Neuron (in vitro differentiated cells): Measurements from ENCODE around the gene ZNF785.
"Not testable (repeated sequence)": the region's sequence is repeated elsewhere in the genome, so short reads cannot be mapped to it uniquely, and the experiment has no call there.

Experiments used
- H2AFZ ChIP-seq: one replicate; pipeline ENCODE4 v1.6.1; 2013; ENCODE audit warnings: low read depth, mild to moderate bottlenecking, inconsistent platforms, low read length, moderate library complexity
- H3K27me3 ChIP-seq: one replicate; pipeline ENCODE4 v1.6.1; 2013; ENCODE audit warnings: low read length; ENCODE audit not compliant: insufficient read depth
- H3K36me3 ChIP-seq: one replicate; pipeline ENCODE4 v1.6.1; 2013; ENCODE audit warnings: low read length; ENCODE audit not compliant: insufficient read depth
- H3K4me1 ChIP-seq: one replicate; pipeline ENCODE4 v1.6.1; 2013; ENCODE audit warnings: low read length; ENCODE audit not compliant: insufficient read depth
- H3K4me3 ChIP-seq: 2 replicates; pipeline ENCODE4 v1.5.1; 2013; ENCODE audit warnings: mild to moderate bottlenecking, low read length, moderate library complexity
- H3K9me3 ChIP-seq: one replicate; pipeline ENCODE4 v1.6.1; 2013; ENCODE audit warnings: low read length

Gene ZNF785

GRCh38 chr16:30589582-30589981 lies 4.1 kb upstream of the ZNF785 start:
- not testable (repeated sequence) for H3K9me3 ChIP-seq, H2AFZ ChIP-seq, H3K4me3 ChIP-seq, H3K27me3 ChIP-seq, H3K36me3 ChIP-seq, H3K4me1 ChIP-seq

GRCh38 chr16:30588651-30589050 lies 3.2 kb upstream of the ZNF785 start:
- H3K4me3 ChIP-seq = no peak overlapping the region

GRCh38 chr16:30585022-30585399 lies 486 bp downstream of the ZNF785 start:
- Histone ChIP-seq H3K9me3 (no peaks in the 10 kb centered on the region), H2AFZ (peak overlapping the region; percentile 58), H3K4me1 (no peaks in the 10 kb centered on the region), H3K4me3 (peak overlapping the region; percentile 61), H3K27me3 (no peaks in the 10 kb centered on the region), H3K36me3 (peaks cover 16% of the 10 kb centered on the region)

More at GRCh38 chr16:30588651-30589050, 3.2 kb upstream of the ZNF785 start:
- H3K27me3 ChIP-seq = no peaks in the 10 kb centered on the region
- H3K4me1 ChIP-seq = no peaks in the 10 kb centered on the region
- no peak overlapping the region for H2AFZ ChIP-seq
- H3K9me3 ChIP-seq = no peaks in the 10 kb centered on the region
- H3K36me3 ChIP-seq = no peaks in the 10 kb centered on the region

GRCh38 chr16:30582611-30583340 lies 2.7 kb downstream of the ZNF785 start:
- Histone ChIP-seq H3K9me3 (no peaks in the 10 kb centered on the region), H3K4me1 (no peaks in the 10 kb centered on the region), H3K4me3 (no peak overlapping the region), H3K27me3 (no peaks in the 10 kb centered on the region), H2AFZ (no peak overlapping the region), H3K36me3 (peaks cover 16% of the 10 kb centered on the region)

- Histone ChIP-seq H3K4me3 (no peak overlapping the region), H3K9me3 (no peaks in the 10 kb centered on the region), H2AFZ (no peak overlapping the region), H3K27me3 (no peaks in the 10 kb centered on the region), H3K4me1 (no peaks in the 10 kb centered on the region), H3K36me3 (peaks cover 20% of the 10 kb centered on the region)
Measured at GRCh38 chr16:30581457-30581856, 4.0 kb downstream of the ZNF785 start.

GRCh38 chr16:30574678-30575077 lies 10.8 kb downstream of the ZNF785 start:
- no peaks in the 10 kb centered on the region for H3K9me3 ChIP-seq
- H3K27me3 ChIP-seq = no peaks in the 10 kb centered on the region
- no peak overlapping the region for H2AFZ ChIP-seq
- peaks cover 4% of the 10 kb centered on the region for H3K36me3 ChIP-seq
- H3K4me1 ChIP-seq = peaks cover 16% of the 10 kb centered on the region
- H3K4me3 ChIP-seq = no peak overlapping the region

- peaks cover 18% of the 10 kb centered on the region for H3K4me1 ChIP-seq
- H3K36me3 ChIP-seq = no peaks in the 10 kb centered on the region
- no peaks in the 10 kb centered on the region for H3K9me3 ChIP-seq
- H2AFZ ChIP-seq = peak within 1 kb of the TSS; percentile 87
- peak within 1 kb of the TSS; percentile 95 for H3K4me3 ChIP-seq
- no peaks in the 10 kb centered on the region for H3K27me3 ChIP-seq
Measured at GRCh38 chr16:30571445-30572322, 13.8 kb downstream of the ZNF785 start, which contains the start of gene ZNF688. ZNF688 (minus strand) TSS chr16:30571714; CDS start chr16:30571629, 85 bp downstream.

GRCh38 chr16:30570636-30571444 lies 14.7 kb downstream of the ZNF785 start:
- H2AFZ ChIP-seq = peak overlapping the region; percentile 87
- H3K36me3 ChIP-seq = no peaks in the 10 kb centered on the region
- no peaks in the 10 kb centered on the region for H3K27me3 ChIP-seq
- peaks cover 18% of the 10 kb centered on the region for H3K4me1 ChIP-seq
- H3K9me3 ChIP-seq = no peaks in the 10 kb centered on the region
- H3K4me3 ChIP-seq = peak overlapping the region; percentile 95

GRCh38 chr16:30569746-30570635 lies 15.5 kb downstream of the ZNF785 start:
- no peaks in the 10 kb centered on the region for H3K36me3 ChIP-seq
- H3K4me3 ChIP-seq = peak overlapping the region; percentile 95
- H2AFZ ChIP-seq = no peak overlapping the region

GRCh38 chr16:30569281-30569680 lies 16.2 kb downstream of the ZNF785 start:
- H3K9me3 ChIP-seq = no peaks in the 10 kb centered on the region
- H3K4me3 ChIP-seq = no peak overlapping the region
- no peak overlapping the region for H2AFZ ChIP-seq
- peaks cover 18% of the 10 kb centered on the region for H3K4me1 ChIP-seq
- H3K36me3 ChIP-seq = no peaks in the 10 kb centered on the region
- H3K27me3 ChIP-seq = no peaks in the 10 kb centered on the region

More at GRCh38 chr16:30569746-30570635, 15.5 kb downstream of the ZNF785 start:
- Histone ChIP-seq H3K27me3 (no peaks in the 10 kb centered on the region), H3K4me1 (peaks cover 18% of the 10 kb centered on the region), H3K9me3 (no peaks in the 10 kb centered on the region)

GRCh38 chr16:30567991-30568638 lies 17.4 kb downstream of the ZNF785 start:
- no peaks in the 10 kb centered on the region for H3K9me3 ChIP-seq
- no peak overlapping the region for H2AFZ ChIP-seq
- peaks cover 18% of the 10 kb centered on the region for H3K4me1 ChIP-seq
- no peak overlapping the region for H3K4me3 ChIP-seq
- H3K36me3 ChIP-seq = no peaks in the 10 kb centered on the region
- H3K27me3 ChIP-seq = no peaks in the 10 kb centered on the region
